Hepatocyte (in vitro differentiated cells): Measurements from ENCODE around the gene STK4. TPM values are rescaled to one million over a fixed set of nuclear protein-coding genes. Genes with fewer than 3 reads are reported as not detected.
A peak's percentile ranks its signal among the peaks of the same experiment; 100 is the strongest.

Experiments used
- DNase-seq: peaks from one replicate; pipeline ENCODE4 v3.0.0-alpha.2; 2016; ENCODE audit warnings: low spot score
- H2AFZ ChIP-seq: fragments of 200-600 bp; sonication (generic); 2 replicates; pipeline ENCODE4 v1.6.0; 2016; ENCODE audit warnings: antibody characterized with exemption, mild to moderate bottlenecking
- H3K27ac ChIP-seq: fragments of 200-600 bp; sonication (generic); 2 replicates; pipeline ENCODE4 v1.5.1; 2016; ENCODE audit warnings: mild to moderate bottlenecking
- H3K27me3 ChIP-seq: fragments of 200-600 bp; sonication (generic); 2 replicates; pipeline ENCODE4 v1.6.1; 2016
- H3K36me3 ChIP-seq: fragments of 200-600 bp; sonication (generic); replicated peaks from 2 replicates; pipeline ENCODE4 v1.5.1; 2016; ENCODE audit warnings: low read depth; ENCODE audit not compliant: insufficient read depth
- H3K4me1 ChIP-seq: fragments of 200-600 bp; sonication (generic); 2 replicates; pipeline ENCODE4 v1.5.1; 2016; ENCODE audit warnings: mild to moderate bottlenecking, moderate library complexity; ENCODE audit not compliant: insufficient read depth
- H3K4me2 ChIP-seq: fragments of 200-600 bp; sonication (generic); 2 replicates; pipeline ENCODE4 v1.6.0; 2016
- H3K4me3 ChIP-seq: fragments of 200-600 bp; sonication (generic); 2 replicates; pipeline ENCODE4 v1.5.1; 2016; ENCODE audit warnings: mild to moderate bottlenecking
- H3K79me2 ChIP-seq: fragments of 200-600 bp; sonication (generic); 2 replicates; pipeline ENCODE4 v1.6.0; 2017; ENCODE audit warnings: mild to moderate bottlenecking
- H3K9me2 ChIP-seq: fragments of 200-600 bp; sonication (generic); replicated peaks from 2 replicates; pipeline ENCODE4 v1.6.0; 2017; ENCODE audit warnings: mild to moderate bottlenecking; ENCODE audit not compliant: insufficient read depth
- H3K9me3 ChIP-seq: fragments of 200-600 bp; sonication (generic); 2 replicates; pipeline ENCODE4 v1.5.1; 2016; ENCODE audit warnings: low read depth, mild to moderate bottlenecking
- H4K20me1 ChIP-seq: fragments of 200-600 bp; sonication (generic); 2 replicates; pipeline ENCODE4 v1.6.0; 2016; ENCODE audit warnings: mild to moderate bottlenecking; ENCODE audit not compliant: insufficient read depth, poor library complexity, severe bottlenecking
- CTCF ChIP-seq: fragments of 200-600 bp; sonication (generic); IDR thresholded peaks from 2 replicates; pipeline ENCODE4 v1.5.1; 2016; ENCODE audit warnings: antibody characterized with exemption, mild to moderate bottlenecking; ENCODE audit not compliant: poor library complexity
- EZH2 ChIP-seq: fragments of 200-600 bp; sonication (generic); IDR thresholded peaks from 2 replicates; pipeline ENCODE4 v1.6.1; 2016; ENCODE audit warnings: antibody characterized with exemption, mild to moderate bottlenecking, borderline replicate concordance
- EZH2phosphoT487 ChIP-seq: fragments of 200-600 bp; sonication (generic); IDR thresholded peaks from one replicate; pipeline ENCODE4 v1.6.1; 2018; ENCODE audit warnings: antibody characterized with exemption, mild to moderate bottlenecking, low read depth, moderate library complexity; ENCODE audit not compliant: unreplicated experiment, severe bottlenecking
- whole genome bisulfite sequencing: methylation state at CpG from one replicate; pipeline ENCODE4 v1.1.6; 2016; ENCODE audit warnings: low lambda C conversion rate; ENCODE audit errors: missing lambda C conversion rate; 5-methylcytosine and 5-hydroxymethylcytosine counted together
- polyA plus RNA-seq: library from polyadenylated mRNA; unstranded; fragments of >200 nt; fragmentation: Nextera tagmentation; extraction: Ambion mirVana; gene quantifications from 2 replicates; pipeline ENCODE4 v1.2.1, GENCODE V29; 2016
- total RNA-seq: library from RNA; depleted of rRNA; stranded (reverse); fragments of >200 nt; gene quantifications from 2 replicates; pipeline ENCODE4 v1.2.3, GENCODE V29; 2014

STK4 gene
- total and polyA plus RNA-seq, 2 experiments from 2014 or later = 11.4 to 16.5 TPM

DNA sequence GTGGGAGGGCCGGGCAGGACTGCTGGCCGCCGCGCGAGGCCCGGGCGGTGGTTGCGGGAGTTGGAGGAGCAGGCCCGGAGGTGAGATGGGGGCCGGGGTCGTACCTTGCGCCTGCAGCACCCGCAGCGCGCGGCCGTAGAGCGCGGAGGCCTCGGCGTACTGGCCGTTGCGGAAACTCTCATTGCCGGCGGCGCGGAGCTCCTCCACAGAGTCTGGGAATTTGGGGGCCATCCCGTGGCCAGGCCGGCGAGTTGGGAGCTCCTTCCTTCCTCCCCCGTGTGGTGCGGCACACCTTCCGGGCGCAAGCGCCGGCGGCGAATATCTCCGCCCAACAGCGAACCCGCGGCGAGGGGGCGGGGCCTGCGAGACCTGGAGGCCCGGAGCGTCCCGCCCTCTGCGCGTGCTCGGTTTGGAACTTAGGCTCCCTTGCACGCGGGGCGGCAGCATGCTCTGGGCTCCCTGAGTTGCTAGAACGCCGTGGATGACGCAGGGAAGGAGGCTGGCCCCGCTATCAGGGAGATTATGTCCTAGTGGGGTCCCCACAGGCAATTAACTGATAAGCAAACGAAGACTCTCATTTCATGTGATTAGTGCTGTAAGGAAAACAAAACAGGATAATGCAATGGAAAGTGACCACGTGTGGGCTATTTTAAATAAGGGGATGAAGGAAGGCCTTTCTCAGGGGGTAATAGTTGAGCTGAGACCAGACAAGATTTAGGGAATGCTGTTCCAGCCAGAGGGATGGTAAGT lies 6.0 kb upstream of the STK4 start, which contains the start of gene TOMM34:
TSS of gene TOMM34 (minus strand) at position 295 of the 750 bp plus-strand sequence. CDS start at position 231, 64 bp downstream.
- peak within 1 kb of the TSS; percentile 46 for H2AFZ ChIP-seq
- WGBS = under 1% methylated on average over 39 of the region's 60 CpGs
- H3K27me3 ChIP-seq = no peaks in the 10 kb centered on the region
- H3K4me1 ChIP-seq = peaks cover 18% of the 10 kb centered on the region
- no peaks in the 10 kb centered on the region for H4K20me1 ChIP-seq
- peak within 1 kb of the TSS; percentile 77 for H3K4me3 ChIP-seq
- no peaks in the 10 kb centered on the region for H3K36me3 ChIP-seq
- peak within 1 kb of the TSS; percentile 84 for H3K4me2 ChIP-seq
- no peaks in the 10 kb centered on the region for H3K9me3 ChIP-seq
- H3K79me2 ChIP-seq = peaks cover 35% of the 10 kb centered on the region
- DNase-seq = peak; percentile 97
- TF ChIP-seq CTCF (no peak), EZH2 (no peak), EZH2phosphoT487 (no peak)
- H3K27ac ChIP-seq = peak within 1 kb of the TSS; percentile 86
- no peaks in the 10 kb centered on the region for H3K9me2 ChIP-seq

GRCh38 chr20:44961011-44961869 lies 5.1 kb upstream of the STK4 start:
- WGBS = 17% methylated on average over 4 of the region's 4 CpGs
- Histone ChIP-seq H4K20me1 (no peaks in the 10 kb centered on the region), H3K27me3 (no peaks in the 10 kb centered on the region), H3K36me3 (no peaks in the 10 kb centered on the region), H3K4me2 (peak overlapping the region; percentile 84), H3K4me3 (no peak overlapping the region), H3K9me3 (no peaks in the 10 kb centered on the region), H3K4me1 (peaks cover 18% of the 10 kb centered on the region), H2AFZ (no peak overlapping the region), H3K9me2 (no peaks in the 10 kb centered on the region), H3K27ac (peak overlapping the region; percentile 86), H3K79me2 (peaks cover 33% of the 10 kb centered on the region)
- TF ChIP-seq CTCF (no peak), EZH2phosphoT487 (no peak), EZH2 (no peak)
- DNase-seq = no peak

DNA sequence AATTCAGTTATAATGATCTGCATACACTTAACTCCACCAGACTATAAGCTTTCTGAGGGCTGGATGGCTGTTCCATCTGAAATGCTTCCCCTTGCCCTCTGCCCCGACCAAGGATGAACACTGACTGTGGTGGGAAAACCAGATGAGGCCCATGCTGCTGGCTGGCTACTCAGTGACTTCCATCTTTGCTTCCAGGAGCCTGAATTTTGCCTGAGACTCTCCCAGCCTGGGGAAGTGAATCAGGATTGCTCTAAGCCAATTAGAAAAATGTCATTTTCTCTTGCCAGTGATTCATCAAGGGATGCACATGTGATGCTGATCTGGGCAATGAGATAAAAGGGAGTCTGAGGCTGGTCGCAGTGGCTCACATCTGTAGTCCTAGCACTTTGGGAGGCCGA lies 4.4 kb upstream of the STK4 start:
- peaks cover 34% of the 10 kb centered on the region for H3K79me2 ChIP-seq
- no peaks in the 10 kb centered on the region for H3K9me3 ChIP-seq
- no peaks in the 10 kb centered on the region for H3K27me3 ChIP-seq
- TF ChIP-seq EZH2 = no peak
- no peak for TF ChIP-seq EZH2phosphoT487
- TF ChIP-seq CTCF = no peak
- no peak overlapping the region for H3K27ac ChIP-seq
- no peaks in the 10 kb centered on the region for H4K20me1 ChIP-seq
- H2AFZ ChIP-seq = no peak overlapping the region
- 74% methylated on average over 3 of the region's 3 CpGs for WGBS
- no peak overlapping the region for H3K4me3 ChIP-seq
- no peak for DNase-seq
- H3K36me3 ChIP-seq = no peaks in the 10 kb centered on the region
- H3K9me2 ChIP-seq = no peaks in the 10 kb centered on the region
- H3K4me2 ChIP-seq = no peak overlapping the region
- H3K4me1 ChIP-seq = peaks cover 19% of the 10 kb centered on the region
